ENCODE measurements around the gene TOLLIP. TPM values are rescaled to one million over a fixed set of nuclear protein-coding genes. Genes with fewer than 3 reads are reported as not detected.

The TOLLIP gene
- total RNA-seq, 1 experiment from 2014 or later: 32.3 TPM

GRCh38 chr11:1254733-1255132 lies 54.7 kb downstream of the TOLLIP start:
- H3K4me1 ChIP-seq (ENCODE audit: insufficient read depth, low read length): no peaks in the 10 kb centered on the region
- H4K5ac ChIP-seq (ENCODE audit: insufficient read length, low read depth, low read length): no peak overlapping the region
- no peaks in the 10 kb centered on the region for H3K79me2 ChIP-seq (ENCODE audit: insufficient read depth, low read length)
- H2BK12ac ChIP-seq (ENCODE audit: insufficient read length, low read depth, low read length): no peak overlapping the region
- H2AK5ac ChIP-seq (ENCODE audit: insufficient read length, low read length): no peak overlapping the region
- no peak overlapping the region for H3K14ac ChIP-seq (ENCODE audit: insufficient read depth, low read length)
- no peak overlapping the region for H2BK120ac ChIP-seq (ENCODE audit: low read depth, low read length, poor library complexity, severe bottlenecking)
- no peak overlapping the region for H3K23ac ChIP-seq (ENCODE audit: insufficient read length, low read depth, low read length)
- H3K4me2 ChIP-seq (ENCODE audit: insufficient read depth, insufficient read length, low read length): no peak overlapping the region
- no peak overlapping the region for H3K4me3 Mint-ChIP-seq
- no peak overlapping the region for H3K18ac ChIP-seq (ENCODE audit: insufficient read length, low read depth, low read length)
- no peak overlapping the region for H2BK15ac ChIP-seq (ENCODE audit: low read depth, low read length)
- peaks cover 14% of the 10 kb centered on the region for H3K27me3 Mint-ChIP-seq (ENCODE audit: low read depth)
- no CpG with 5 or more reads among the region's 19 CpGs for WGBS (ENCODE audit: extremely low coverage, insufficient read length, low lambda C conversion rate)
- H4K8ac ChIP-seq (replicated peaks; ENCODE audit: insufficient read length, low read depth, low read length): no peak overlapping the region
- no peaks in the 10 kb centered on the region for H3K79me1 ChIP-seq (ENCODE audit: insufficient read depth, low read depth, low read length, poor library complexity, severe bottlenecking)
- no peak overlapping the region for H3K4ac ChIP-seq (ENCODE audit: low read depth, low read length)
- no peak overlapping the region for H3K27ac ChIP-seq (ENCODE audit: insufficient read length, low read depth, low read length)
- TF ChIP-seq CTCF (conservative IDR thresholded peaks at IDR 0.05): no peak
- H2AFZ ChIP-seq (ENCODE audit: low read length): no peak overlapping the region
- no peaks in the 10 kb centered on the region for H3K23me2 ChIP-seq (ENCODE audit: insufficient read length, low read depth, low read length, poor library complexity, severe bottlenecking)
- peaks cover 0 to 5% of the 10 kb centered on the region in 2 experiments; a peak in 2 of 4 replicates for H3K4me1 Mint-ChIP-seq
- no peak overlapping the region for H2BK20ac ChIP-seq (ENCODE audit: low read depth, low read length, poor library complexity, severe bottlenecking)
- H3K56ac ChIP-seq (ENCODE audit: insufficient read length, low read depth, low read length): no peak overlapping the region
- peak overlapping the region in 1 of 3 experiments; percentile 74; a peak in 1 of 7 replicates for H3K27ac Mint-ChIP-seq
- no peak overlapping the region for H4K91ac ChIP-seq (ENCODE audit: insufficient read length, low read depth, low read length)
- H3K9me3 Mint-ChIP-seq: peaks cover 30% of the 10 kb centered on the region in 2 experiments
- H3T11ph ChIP-seq (ENCODE audit: low read length): no peak overlapping the region
- no peak for DNase-seq
- H3K9ac ChIP-seq (ENCODE audit: extremely low read depth, insufficient read length, low read length): no peak overlapping the region
- H3K27me3 ChIP-seq (ENCODE audit: insufficient read depth, low read length): no peaks in the 10 kb centered on the region
- H4K20me1 ChIP-seq (ENCODE audit: control insufficient read depth, insufficient read depth, insufficient read length): no peaks in the 10 kb centered on the region
- peaks cover 8 to 12% (median 12%) of the 10 kb centered on the region in 3 experiments; a peak in 6 of 7 replicates for H3K36me3 Mint-ChIP-seq (ENCODE audit: insufficient read depth in 1 of 3, low read depth in 3 of 3)
- no peak overlapping the region for H2BK5ac ChIP-seq (ENCODE audit: insufficient read length, low read length)
- peaks cover 9% of the 10 kb centered on the region for H3K9me3 ChIP-seq (ENCODE audit: control insufficient read depth, low read depth, low read length)

Measured in H9 (cell line).